Calu3 (cell line): ENCODE results near the gene GTPBP3. TPM values are rescaled to one million over a fixed set of nuclear protein-coding genes. Genes with fewer than 3 reads are reported as not detected.
"Not testable (repeated sequence)": the region's sequence is repeated elsewhere in the genome, so short reads cannot be mapped to it uniquely, and the experiment has no call there.

ENCODE experiments used
- BruUV-seq: library from RNA; stranded (reverse); fragments of 400-500 nt; replicated peaks from 2 replicates; lab custom pipeline; 2021; lab: Mats Ljungman, UMichigan
- CTCF ChIA-PET: fragments of 300-600 bp; sonication (Branson Sonifier 250); formaldehyde crosslinking; loops from one replicate; lab custom pipeline; 2022; ENCODE audit warnings: antibody characterized with exemption; lab: Charles Lee
- DNase-seq: peaks from one replicate; pipeline ENCODE4 v3.0.0; 2022
- H3K27ac Mint-ChIP-seq: one replicate; pipeline ENCODE4 v1.8.0; 2022; ENCODE audit warnings: mixed read lengths; ENCODE audit not compliant: unreplicated experiment
- H3K27me3 Mint-ChIP-seq: one replicate; pipeline ENCODE4 v1.8.0; 2022; ENCODE audit warnings: mixed read lengths; ENCODE audit not compliant: unreplicated experiment
- H3K36me3 Mint-ChIP-seq: one replicate; pipeline ENCODE4 v1.8.0; 2022; ENCODE audit warnings: mild to moderate bottlenecking, moderate library complexity, mixed read lengths; ENCODE audit not compliant: insufficient read depth, unreplicated experiment
- H3K4me1 Mint-ChIP-seq: one replicate; pipeline ENCODE4 v1.8.0; 2022; ENCODE audit warnings: mild to moderate bottlenecking, low read depth, mixed read lengths; ENCODE audit not compliant: unreplicated experiment
- H3K4me3 Mint-ChIP-seq: one replicate; pipeline ENCODE4 v1.8.0; 2022; ENCODE audit warnings: mild to moderate bottlenecking, low read depth, moderate library complexity, mixed read lengths; ENCODE audit not compliant: unreplicated experiment
- H3K9me3 Mint-ChIP-seq: one replicate; pipeline ENCODE4 v1.8.0; 2022; ENCODE audit warnings: low read depth, mixed read lengths; ENCODE audit not compliant: unreplicated experiment
- intact Hi-C: fragments of 100-400 bp; cut with micrococcal nuclease; formaldehyde crosslinking; loops from one replicate; pipeline ENCODE4 v1.10.0; 2022; ENCODE audit not compliant: unreplicated experiment
- total RNA-seq: library from RNA; stranded (reverse); gene quantifications from 2 replicates; pipeline ENCODE4 v1.2.3, GENCODE V29; 2022
- TF ChIP-seq, protein P1 (sequence below): fragments of 200-600 bp; IDR thresholded peaks from one replicate; pipeline ENCODE4 v1.8.0; 2022; ENCODE audit warnings: antibody characterized with exemption; ENCODE audit not compliant: unreplicated experiment

The GTPBP3 gene
- total RNA-seq, 1 experiment from 2014 or later: 40.9 TPM

DNA sequence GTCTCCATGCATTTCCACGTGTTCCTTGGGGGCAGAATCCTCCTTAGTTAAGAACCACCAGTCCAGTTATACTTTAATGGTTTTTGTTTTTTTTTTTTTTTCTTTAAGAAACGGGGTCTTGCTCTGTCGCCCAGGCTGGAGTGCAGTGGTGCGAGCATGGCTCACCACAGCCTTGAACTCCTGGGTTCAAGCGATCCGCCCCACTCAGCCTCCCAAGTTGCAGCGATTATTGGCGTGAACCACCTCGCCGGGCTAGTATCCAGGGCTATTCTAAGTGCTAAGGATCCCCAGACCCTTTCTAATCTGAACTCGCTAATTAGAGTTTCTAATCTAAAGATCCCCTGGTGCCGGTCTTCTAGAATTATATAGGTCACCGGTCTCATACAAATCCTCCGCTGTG, 43.7 kb upstream of the GTPBP3 start:
- Mint-ChIP-seq H3K4me3 (no peak overlapping the region), H3K4me1 (no peaks in the 10 kb centered on the region), H3K27ac (no peak overlapping the region), H3K27me3 (no peaks in the 10 kb centered on the region), H3K9me3 (no peaks in the 10 kb centered on the region), H3K36me3 (peaks cover 11% of the 10 kb centered on the region)
- TF ChIP-seq, protein P1, sequence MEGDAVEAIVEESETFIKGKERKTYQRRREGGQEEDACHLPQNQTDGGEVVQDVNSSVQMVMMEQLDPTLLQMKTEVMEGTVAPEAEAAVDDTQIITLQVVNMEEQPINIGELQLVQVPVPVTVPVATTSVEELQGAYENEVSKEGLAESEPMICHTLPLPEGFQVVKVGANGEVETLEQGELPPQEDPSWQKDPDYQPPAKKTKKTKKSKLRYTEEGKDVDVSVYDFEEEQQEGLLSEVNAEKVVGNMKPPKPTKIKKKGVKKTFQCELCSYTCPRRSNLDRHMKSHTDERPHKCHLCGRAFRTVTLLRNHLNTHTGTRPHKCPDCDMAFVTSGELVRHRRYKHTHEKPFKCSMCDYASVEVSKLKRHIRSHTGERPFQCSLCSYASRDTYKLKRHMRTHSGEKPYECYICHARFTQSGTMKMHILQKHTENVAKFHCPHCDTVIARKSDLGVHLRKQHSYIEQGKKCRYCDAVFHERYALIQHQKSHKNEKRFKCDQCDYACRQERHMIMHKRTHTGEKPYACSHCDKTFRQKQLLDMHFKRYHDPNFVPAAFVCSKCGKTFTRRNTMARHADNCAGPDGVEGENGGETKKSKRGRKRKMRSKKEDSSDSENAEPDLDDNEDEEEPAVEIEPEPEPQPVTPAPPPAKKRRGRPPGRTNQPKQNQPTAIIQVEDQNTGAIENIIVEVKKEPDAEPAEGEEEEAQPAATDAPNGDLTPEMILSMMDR: no peak
- intact Hi-C loops: loop anchor here (2.0 kb wide), 1 partner anchor 93 kb away; no protein-coding TSS in a partner anchor
- CTCF ChIA-PET: interaction anchor here (0.6 to 1.0 kb wide), 4 partner anchors 12 to 148 kb away, joined by 3 to 4 read pairs (median 3); partner anchors contain the start of gene MRPL34
- DNase-seq: no peak
- BruUV-seq: no TSS peak

DNA sequence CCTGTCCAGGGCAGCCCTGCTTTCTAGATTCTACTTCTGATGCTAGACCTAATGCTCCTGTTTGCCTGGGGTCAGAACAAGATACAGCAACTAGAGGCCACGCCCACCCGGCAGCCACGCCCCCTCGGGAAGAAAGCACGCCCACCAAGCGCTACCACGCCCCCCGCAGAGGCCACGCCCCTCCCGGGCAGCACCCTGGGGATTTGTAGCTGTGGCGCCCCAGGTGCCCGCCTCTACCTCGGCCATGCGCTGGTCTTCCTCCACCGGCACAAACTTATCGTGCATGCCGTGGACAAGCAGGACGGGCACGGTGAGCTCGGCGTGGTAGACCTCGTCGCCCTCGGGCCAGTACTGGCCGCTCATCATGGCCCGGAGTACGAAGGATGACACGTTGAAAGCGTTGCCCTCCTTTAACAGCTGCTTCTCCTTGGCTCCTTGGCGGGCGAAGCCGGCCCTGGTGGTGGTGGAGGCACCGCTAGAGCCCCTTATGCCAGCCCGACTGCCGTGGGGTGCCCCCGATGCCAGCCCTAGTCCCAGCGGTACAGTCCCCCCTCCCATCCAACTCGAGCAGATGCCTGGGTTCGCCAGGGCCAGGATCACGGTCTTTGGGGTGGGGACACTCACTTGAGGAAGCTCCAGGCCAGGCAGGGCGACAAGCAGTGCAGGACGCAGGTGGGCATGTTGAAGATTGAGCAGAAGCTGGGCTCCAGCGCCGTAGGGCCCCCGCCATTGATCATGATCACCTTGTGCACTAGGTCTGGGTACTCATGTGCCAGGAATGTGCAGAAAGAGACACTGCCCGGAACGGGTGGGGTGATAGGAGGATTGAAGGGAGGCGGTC, 43.1 kb upstream of the GTPBP3 start:
- Mint-ChIP-seq H3K36me3 (peaks cover 11% of the 10 kb centered on the region), H3K27ac (no peak overlapping the region), H3K9me3 (no peaks in the 10 kb centered on the region), H3K4me1 (no peaks in the 10 kb centered on the region), H3K4me3 (no peak overlapping the region), H3K27me3 (no peaks in the 10 kb centered on the region)
- peak; percentile 50 for DNase-seq
- TF ChIP-seq, protein P1: no peak
- CTCF ChIA-PET: no interaction called here
- intact Hi-C loops: no loop called here
- BruUV-seq: no TSS peak

DNA sequence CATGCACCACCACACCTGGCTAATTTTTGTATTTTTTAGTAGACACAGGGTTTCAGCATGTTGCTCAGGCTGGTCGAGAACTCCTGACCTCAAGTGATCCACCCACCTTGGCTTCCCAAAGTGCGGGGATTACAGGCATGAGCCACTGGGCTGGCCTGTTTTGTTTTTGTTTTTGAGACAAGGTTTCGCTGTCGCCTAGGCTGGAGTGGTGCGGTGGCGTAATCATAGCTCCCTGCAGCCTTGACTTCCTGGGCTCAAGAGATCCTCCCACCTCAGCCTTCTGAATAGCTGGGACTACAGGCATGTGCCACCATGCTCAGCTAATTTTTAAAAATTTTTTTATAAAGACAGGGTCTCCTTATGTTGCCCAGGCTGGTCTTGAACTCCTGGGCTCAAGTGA, 41.8 kb upstream of the GTPBP3 start:
- H3K9me3 Mint-ChIP-seq, H3K4me1 Mint-ChIP-seq, H3K27me3 Mint-ChIP-seq, H3K27ac Mint-ChIP-seq, CTCF ChIA-PET, H3K4me3 Mint-ChIP-seq, intact Hi-C loops, BruUV-seq, DNase-seq: not testable (repeated sequence)
- peaks cover 11% of the 10 kb centered on the region for H3K36me3 Mint-ChIP-seq

DNA sequence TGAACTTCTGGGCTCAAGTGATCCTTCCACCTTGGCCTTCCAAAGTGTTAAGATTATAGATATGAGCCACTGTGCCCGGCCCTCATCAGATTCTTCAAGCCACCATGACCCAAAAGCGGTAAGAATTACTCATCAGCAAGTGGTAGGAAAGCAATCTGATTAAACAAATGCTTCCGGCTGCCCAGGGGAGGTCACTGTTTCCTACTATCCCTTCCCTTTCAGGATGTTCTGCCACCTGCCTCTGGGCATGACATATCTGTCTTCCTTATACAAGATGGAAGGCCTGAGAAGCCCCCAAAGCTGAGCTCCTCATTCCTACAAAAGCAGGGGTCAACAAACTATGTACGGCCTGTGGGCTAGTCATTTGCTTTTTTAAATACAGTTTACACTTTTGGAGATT, 41.1 kb upstream of the GTPBP3 start:
- no peaks in the 10 kb centered on the region for H3K4me1 Mint-ChIP-seq
- peaks cover 11% of the 10 kb centered on the region for H3K36me3 Mint-ChIP-seq
- no peak overlapping the region for H3K27ac Mint-ChIP-seq
- CTCF ChIA-PET: no interaction called here
- no peaks in the 10 kb centered on the region for H3K9me3 Mint-ChIP-seq
- H3K27me3 Mint-ChIP-seq: no peaks in the 10 kb centered on the region
- H3K4me3 Mint-ChIP-seq: no peak overlapping the region
- intact Hi-C loops: no loop called here
- no TSS peak for BruUV-seq
- peak; percentile 27 for DNase-seq
- TF ChIP-seq, protein P1: no peak

DNA sequence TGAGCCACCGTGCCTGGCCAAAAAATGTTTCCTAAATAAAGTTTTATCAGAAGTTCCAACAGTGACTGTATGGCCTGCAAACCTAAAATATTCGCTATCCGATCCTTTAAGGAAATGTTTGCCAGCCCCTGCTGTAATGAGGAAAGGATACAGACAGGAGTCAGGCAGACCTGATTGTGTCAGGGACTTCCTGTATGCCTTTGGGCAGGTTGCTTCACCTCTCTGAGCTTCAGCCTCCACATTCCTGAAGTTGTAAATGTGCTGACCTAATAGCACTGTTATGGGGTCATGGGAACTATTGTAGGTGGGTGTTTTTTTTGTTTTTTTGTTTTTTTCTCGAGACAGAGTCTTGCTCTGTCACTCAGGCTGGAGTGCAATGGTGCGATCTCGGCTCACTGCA, 40.4 kb upstream of the GTPBP3 start:
- no peak overlapping the region for H3K4me3 Mint-ChIP-seq
- intact Hi-C loops: no loop called here
- BruUV-seq: no TSS peak
- no peaks in the 10 kb centered on the region for H3K9me3 Mint-ChIP-seq
- TF ChIP-seq, protein P1: no peak
- no peak for DNase-seq
- no peaks in the 10 kb centered on the region for H3K4me1 Mint-ChIP-seq
- CTCF ChIA-PET: interaction anchor here (0.6 kb wide), 1 partner anchor 189 kb away, joined by 3 read pairs; no protein-coding TSS in a partner anchor
- H3K36me3 Mint-ChIP-seq: peaks cover 11% of the 10 kb centered on the region
- H3K27ac Mint-ChIP-seq: no peak overlapping the region
- no peaks in the 10 kb centered on the region for H3K27me3 Mint-ChIP-seq
